Prostate gland (tissue), 2 donors: ENCODE measurements around the gene ABCA1. TPM values are rescaled to one million over a fixed set of nuclear protein-coding genes. Genes with fewer than 3 reads are reported as not detected.

Source experiments
- DNase-seq: peaks from one replicate; pipeline ENCODE4 v3.0.0-alpha.2; 2019; ENCODE audit warnings: low spot score
- H3K27ac ChIP-seq, 2 donors: fragments of 200-600 bp; sonication (generic); 2 replicates each; pipeline ENCODE4 v1.5.1; 2017 to 2019
- H3K27me3 ChIP-seq: fragments of 200-600 bp; sonication (generic); replicated peaks from 2 replicates; pipeline ENCODE4 v1.5.1; 2019; ENCODE audit not compliant: insufficient read depth
- H3K36me3 ChIP-seq, 2 donors: fragments of 200-600 bp; sonication (generic); 1 replicate in 1 of 2; 2 replicates in 1 of 2; pipeline versions ENCODE4 v1.5.1 to v1.8.1; 2017 to 2019
- H3K4me1 ChIP-seq: fragments of 200-600 bp; sonication (generic); replicated peaks from 2 replicates; pipeline ENCODE4 v1.5.1; 2019
- H3K4me3 ChIP-seq, 2 donors: fragments of 200-600 bp; sonication (generic); 2 replicates each; pipeline ENCODE4 v1.5.1; 2017 to 2019
- H3K9me3 ChIP-seq: fragments of 200-600 bp; sonication (generic); 2 replicates; pipeline ENCODE4 v1.5.1; 2017
- CTCF ChIP-seq, 4 experiments: fragments of 200-600 bp in 2 of 4; fragments of 450-650 bp in 2 of 4; sonication (generic) in 2 of 4; IDR thresholded peaks; 1 replicate in 3 of 4; 2 replicates in 1 of 4; pipeline ENCODE4 v1.5.1; 2016 to 2019; ENCODE audit warnings: antibody characterized with exemption in 4 of 4, mild to moderate bottlenecking in 2 of 4, moderate library complexity in 2 of 4
- POLR2A ChIP-seq: fragments of 450-650 bp; IDR thresholded peaks from one replicate; pipeline ENCODE4 v1.6.1; 2016; ENCODE audit warnings: antibody characterized with exemption, mild to moderate bottlenecking
- POLR2AphosphoS5 ChIP-seq: sonication (generic); formaldehyde crosslinking; IDR thresholded peaks from one replicate; pipeline ENCODE4 v1.6.1; 2017; ENCODE audit warnings: antibody characterized with exemption
- WGBS: methylation state at CpG from one replicate; pipeline ENCODE4 v1.1.5; 2018; 5-methylcytosine and 5-hydroxymethylcytosine counted together
- intact Hi-C: fragments of 100-400 bp; cut with DNase I; formaldehyde crosslinking; loops from one replicate; pipeline ENCODE4 v1.14.2; 2022
- total RNA-seq, 2 donors: library from RNA; depleted of rRNA; stranded (reverse); fragments of >200 nt; gene quantifications; one replicate each; pipeline ENCODE4 v1.1.0, GENCODE V29; 2016

Gene ABCA1
- total RNA-seq, 2 donors from 2014 or later = 11.0 to 63.7 TPM

GRCh38 chr9:104879555-104880309 is 48.2 kb downstream of the ABCA1 start:
- H3K27me3 ChIP-seq = no peaks in the 10 kb centered on the region
- no peaks in the 10 kb centered on the region for H3K9me3 ChIP-seq
- DNase-seq = no peak
- H3K27ac ChIP-seq = no peak overlapping the region
- H3K4me1 ChIP-seq = no peaks in the 10 kb centered on the region
- TF ChIP-seq POLR2AphosphoS5 (no peak), CTCF (IDR thresholded peaks at IDR 0.05) (no peak), POLR2A (no peak)
- intact Hi-C loops = no loop called here
- no peak overlapping the region for H3K4me3 ChIP-seq
- H3K36me3 ChIP-seq = peaks cover 0 to 11% of the 10 kb centered on the region in 2 donors
- WGBS = 76% methylated on average over 5 of the region's 5 CpGs

- Histone ChIP-seq H3K27ac (no peak overlapping the region), H3K4me1 (no peaks in the 10 kb centered on the region), H3K9me3 (no peaks in the 10 kb centered on the region), H3K27me3 (no peaks in the 10 kb centered on the region), H3K36me3 (peaks cover 0 to 3% of the 10 kb centered on the region in 2 donors), H3K4me3 (no peak overlapping the region)
- DNase-seq = no peak
- TF ChIP-seq POLR2AphosphoS5 (no peak), CTCF (IDR thresholded peaks at IDR 0.05) (no peak), POLR2A (no peak)
- WGBS = 95% methylated on average over 1 of the region's 1 CpG
- intact Hi-C loops = no loop called here
Measured at GRCh38 chr9:104876587-104876986, 51.4 kb downstream of the ABCA1 start.

GRCh38 chr9:104875897-104876296 is 52.1 kb downstream of the ABCA1 start:
- H3K4me3 ChIP-seq = no peak overlapping the region
- H3K9me3 ChIP-seq = no peaks in the 10 kb centered on the region
- no peaks in the 10 kb centered on the region for H3K4me1 ChIP-seq
- 93% methylated on average over 4 of the region's 4 CpGs for WGBS
- DNase-seq = no peak
- H3K27me3 ChIP-seq = no peaks in the 10 kb centered on the region
- intact Hi-C loops = no loop called here
- no peak overlapping the region for H3K27ac ChIP-seq
- peaks cover 0 to 3% of the 10 kb centered on the region in 2 donors for H3K36me3 ChIP-seq
- TF ChIP-seq CTCF (IDR thresholded peaks at IDR 0.05) = no peak
- no peak for TF ChIP-seq POLR2AphosphoS5
- no peak for TF ChIP-seq POLR2A

GRCh38 chr9:104875320-104875719 is 52.6 kb downstream of the ABCA1 start:
- no peak for TF ChIP-seq POLR2A
- TF ChIP-seq POLR2AphosphoS5 = no peak
- no peak for TF ChIP-seq CTCF (IDR thresholded peaks at IDR 0.05)
- Histone ChIP-seq H3K27ac (no peak overlapping the region), H3K9me3 (no peaks in the 10 kb centered on the region), H3K4me3 (no peak overlapping the region), H3K27me3 (no peaks in the 10 kb centered on the region), H3K36me3 (peaks cover 0 to 3% of the 10 kb centered on the region in 2 donors), H3K4me1 (no peaks in the 10 kb centered on the region)
- no peak for DNase-seq
- intact Hi-C loops = no loop called here
- 91% methylated on average over 3 of the region's 3 CpGs for WGBS

GRCh38 chr9:104873489-104873850 is 54.5 kb downstream of the ABCA1 start:
- H3K4me3 ChIP-seq = no peak overlapping the region
- H3K27me3 ChIP-seq = no peaks in the 10 kb centered on the region
- intact Hi-C loops = no loop called here
- H3K4me1 ChIP-seq = peaks cover 3% of the 10 kb centered on the region
- no peaks in the 10 kb centered on the region for H3K36me3 ChIP-seq
- TF ChIP-seq POLR2A (no peak), CTCF (IDR thresholded peaks at IDR 0.05) (no peak), POLR2AphosphoS5 (no peak)
- H3K9me3 ChIP-seq = no peaks in the 10 kb centered on the region
- no peak for DNase-seq
- 51% methylated on average over 3 of the region's 3 CpGs for WGBS
- H3K27ac ChIP-seq = peak overlapping the region in 1 of 2 donors; percentile 19
